Astrocyte of the spinal cord (primary cell): ENCODE measurements around the gene SNX2.

Source experiments
- DNase-seq: peaks from one replicate; pipeline ENCODE4 v3.0.0; 2011; ENCODE audit warnings: low read depth, low spot score
- H3K4me3 ChIP-seq: 2 replicates; pipeline ENCODE4 v1.5.1; 2011; ENCODE audit warnings: low read depth, mild to moderate bottlenecking, low read length, moderate library complexity
- CTCF ChIP-seq: IDR thresholded peaks from 2 replicates; pipeline ENCODE4 v1.5.1; 2012; ENCODE audit warnings: low read depth, mild to moderate bottlenecking, low read length, inconsistent platforms
- in situ Hi-C: cut with HindIII; loops from 2 replicates; pipeline ENCODE4 v1.10.0; 2017; ENCODE audit warnings: low sequenced_read_pairs

Gene SNX2

DNA sequence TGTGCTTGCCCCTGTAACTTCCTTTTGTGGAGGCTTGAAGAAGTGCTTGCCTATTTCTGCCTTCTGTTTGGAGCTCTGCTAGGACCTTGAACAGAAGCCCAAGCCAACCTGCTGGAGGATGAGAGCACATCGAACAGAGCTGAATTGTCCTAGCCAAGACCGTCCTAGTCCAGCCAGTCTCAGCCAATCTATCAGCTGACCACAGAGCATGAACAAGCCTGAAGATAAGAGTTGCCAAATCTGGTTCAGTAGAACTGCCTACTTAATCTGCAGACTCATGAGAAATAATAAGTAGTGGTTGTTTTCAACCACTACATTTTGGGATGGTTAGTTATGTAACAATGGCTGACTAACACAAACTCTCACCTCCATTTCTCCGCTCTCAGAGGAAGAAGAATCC lies 4.4 kb upstream of the SNX2 start:
- no peak overlapping the region for H3K4me3 ChIP-seq
- DNase-seq = no peak
- in situ Hi-C loops = no loop called here
- TF ChIP-seq CTCF = no peak

DNA sequence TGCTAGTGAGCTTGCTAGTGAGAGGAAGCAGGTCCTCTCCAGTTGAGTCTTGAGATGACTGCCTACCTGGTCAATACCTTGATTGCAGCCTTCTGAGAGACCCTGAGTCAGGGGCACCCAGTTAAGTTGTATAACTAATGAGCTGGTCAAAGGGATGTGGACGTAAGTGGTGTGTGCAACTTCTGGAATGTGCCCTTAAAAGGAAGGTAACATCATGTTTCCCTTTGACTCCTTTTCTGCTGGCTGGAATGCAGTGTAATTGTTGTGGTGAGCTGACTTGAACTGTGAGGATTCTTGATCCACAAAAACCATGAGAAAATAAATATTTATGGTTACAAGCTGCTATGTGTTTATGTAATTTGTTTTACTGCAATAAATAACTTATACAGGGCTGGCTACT lies 2.4 kb upstream of the SNX2 start:
- H3K4me3 ChIP-seq = no peak overlapping the region
- TF ChIP-seq CTCF = no peak
- DNase-seq = peak; percentile 51
- in situ Hi-C loops = no loop called here

GRCh38 chr5:122773619-122774018 lies 1.3 kb upstream of the SNX2 start:
- DNase-seq = no peak
- TF ChIP-seq CTCF = no peak
- in situ Hi-C loops = no loop called here
- no peak overlapping the region for H3K4me3 ChIP-seq

DNA sequence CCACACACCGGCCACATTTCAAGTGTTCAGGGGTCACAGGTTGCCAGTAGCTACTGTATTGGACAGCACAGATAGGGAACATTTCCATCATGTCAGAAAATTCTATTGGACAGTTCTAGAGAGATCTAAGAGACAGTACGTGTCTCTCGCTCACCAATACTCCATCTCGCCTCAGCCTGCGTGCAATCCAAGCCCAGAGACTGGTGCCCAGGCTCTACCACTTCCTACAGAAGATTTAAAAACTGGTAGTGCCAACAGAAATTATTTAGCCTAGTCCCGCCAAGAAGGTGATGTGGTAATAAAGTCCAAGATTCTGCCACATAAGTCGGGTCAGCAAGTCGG lies 390 bp upstream of the SNX2 start:
- no peak for TF ChIP-seq CTCF
- peak overlapping the region; percentile 96 for H3K4me3 ChIP-seq
- DNase-seq = no peak
- in situ Hi-C loops = no loop called here

DNA sequence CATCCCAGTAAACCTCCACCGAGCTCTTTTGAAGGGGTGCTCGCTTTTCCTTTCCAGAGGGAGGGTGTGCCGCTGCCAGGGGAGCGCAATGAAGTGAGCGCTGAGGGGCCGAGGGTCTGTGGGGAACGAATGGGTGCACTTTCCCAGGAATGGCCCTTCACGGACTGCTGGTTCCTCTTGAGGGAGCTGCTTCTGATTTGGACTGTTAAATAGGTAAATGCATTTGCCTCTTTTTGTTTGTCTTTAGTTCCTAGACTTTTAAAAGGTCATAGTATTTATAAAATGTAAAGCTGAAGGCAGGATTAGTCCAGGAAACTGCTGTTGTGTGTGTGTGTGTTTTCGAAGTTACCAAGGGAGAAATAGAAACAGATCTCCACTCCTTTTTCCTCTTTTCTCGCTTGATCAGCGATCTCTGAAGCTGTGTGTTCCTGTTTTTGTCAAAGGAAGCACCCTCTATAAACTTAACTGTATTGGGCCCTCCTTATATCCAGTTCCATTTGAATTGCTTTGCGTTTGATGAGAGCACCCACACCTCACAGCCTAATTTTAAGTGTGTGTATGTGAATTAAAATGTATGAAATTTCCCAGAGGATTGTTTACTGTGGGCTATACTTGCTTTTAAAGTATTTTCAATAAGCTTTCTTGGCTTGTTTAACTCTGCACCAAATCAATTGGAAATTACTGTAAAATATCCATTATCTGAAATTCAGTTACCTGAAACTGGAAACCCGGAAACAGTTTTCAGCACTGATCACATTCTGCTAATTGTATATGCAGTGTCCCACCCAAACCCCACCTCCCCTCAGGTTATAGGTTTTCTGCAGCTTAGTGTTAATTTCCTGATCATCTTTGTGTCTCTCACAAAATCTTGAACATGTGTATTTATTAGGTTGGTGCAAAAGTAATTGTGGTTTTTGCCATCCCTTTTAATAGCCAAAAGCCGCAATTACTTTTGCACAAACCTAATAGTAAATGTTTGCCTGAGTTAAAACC lies 966 bp downstream of the SNX2 start:
- peak; percentile 33 for DNase-seq
- peak overlapping the region; percentile 96 for H3K4me3 ChIP-seq
- in situ Hi-C loops = no loop called here
- no peak for TF ChIP-seq CTCF

GRCh38 chr5:122778157-122778556 lies 3.3 kb downstream of the SNX2 start:
- in situ Hi-C loops = no loop called here
- no peak for TF ChIP-seq CTCF
- DNase-seq = no peak
- H3K4me3 ChIP-seq = no peak overlapping the region
